OCI-LY3 (cell line): ENCODE measurements around the gene PPP2CA.
"Not testable (repeated sequence)": the region's sequence is repeated elsewhere in the genome, so short reads cannot be mapped to it uniquely, and the experiment has no call there.

Experiments
- EZH2phosphoT487 ChIP-seq: fragments of 200-600 bp; shearing (Covaris generic); IDR thresholded peaks from 2 replicates; pipeline ENCODE4 v1.6.1; 2018; ENCODE audit warnings: antibody characterized with exemption, mixed run types, low read depth
- TF ChIP-seq, protein P1 (sequence below): fragments of 200-600, 300-600 bp; sonication (generic); IDR thresholded peaks from 2 replicates; pipeline ENCODE4 v1.5.1; 2014; ENCODE audit warnings: antibody characterized with exemption, low read length, low read depth

DNA sequence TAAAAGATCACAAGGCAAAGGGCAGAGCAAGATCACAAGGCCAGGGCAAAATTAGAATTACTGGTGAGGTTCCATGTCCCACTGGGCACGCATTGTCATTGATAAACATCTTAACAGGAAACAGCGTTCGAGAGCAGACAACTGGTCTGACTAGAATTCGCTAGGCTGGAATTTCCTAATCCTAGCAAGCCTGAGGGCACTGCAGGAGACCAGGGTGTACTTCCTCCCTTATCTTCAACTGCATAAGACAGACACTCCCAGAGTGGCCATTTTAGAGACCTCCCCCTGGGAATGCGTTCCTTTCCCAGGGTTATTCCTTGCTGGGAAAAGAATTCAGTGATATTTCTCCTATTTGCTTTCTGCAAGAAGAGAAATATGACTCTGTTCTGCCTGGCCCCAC, 36.8 kb upstream of the PPP2CA start:
- TF ChIP-seq, protein P1, sequence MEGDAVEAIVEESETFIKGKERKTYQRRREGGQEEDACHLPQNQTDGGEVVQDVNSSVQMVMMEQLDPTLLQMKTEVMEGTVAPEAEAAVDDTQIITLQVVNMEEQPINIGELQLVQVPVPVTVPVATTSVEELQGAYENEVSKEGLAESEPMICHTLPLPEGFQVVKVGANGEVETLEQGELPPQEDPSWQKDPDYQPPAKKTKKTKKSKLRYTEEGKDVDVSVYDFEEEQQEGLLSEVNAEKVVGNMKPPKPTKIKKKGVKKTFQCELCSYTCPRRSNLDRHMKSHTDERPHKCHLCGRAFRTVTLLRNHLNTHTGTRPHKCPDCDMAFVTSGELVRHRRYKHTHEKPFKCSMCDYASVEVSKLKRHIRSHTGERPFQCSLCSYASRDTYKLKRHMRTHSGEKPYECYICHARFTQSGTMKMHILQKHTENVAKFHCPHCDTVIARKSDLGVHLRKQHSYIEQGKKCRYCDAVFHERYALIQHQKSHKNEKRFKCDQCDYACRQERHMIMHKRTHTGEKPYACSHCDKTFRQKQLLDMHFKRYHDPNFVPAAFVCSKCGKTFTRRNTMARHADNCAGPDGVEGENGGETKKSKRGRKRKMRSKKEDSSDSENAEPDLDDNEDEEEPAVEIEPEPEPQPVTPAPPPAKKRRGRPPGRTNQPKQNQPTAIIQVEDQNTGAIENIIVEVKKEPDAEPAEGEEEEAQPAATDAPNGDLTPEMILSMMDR = not testable (repeated sequence)
- TF ChIP-seq EZH2phosphoT487 = not testable (repeated sequence)
